SU-DHL-6 (cell line): Measurements from ENCODE around the gene CATSPERZ.
A peak's percentile ranks its signal among the peaks of the same experiment; 100 is the strongest.

Experiments used
- H2AFZ ChIP-seq: fragments of 200-600 bp; sonication (generic); 2 replicates; pipeline ENCODE4 v1.6.1; 2014; ENCODE audit warnings: low read depth, mild to moderate bottlenecking, moderate library complexity, mixed read lengths, antibody characterized with exemption, low read length; ENCODE audit not compliant: severe bottlenecking
- H3F3A ChIP-seq: fragments of 200-600 bp; shearing (Covaris generic); 2 replicates; pipeline ENCODE4 v1.6.0; 2016; ENCODE audit warnings: antibody characterized with exemption, mild to moderate bottlenecking; ENCODE audit not compliant: insufficient read depth
- H3K27ac ChIP-seq: fragments of 200-600 bp; sonication (generic); 2 replicates; pipeline ENCODE4 v1.5.1; 2016; ENCODE audit warnings: low read depth, mild to moderate bottlenecking, low read length, moderate library complexity, mixed read lengths
- H3K27me3 ChIP-seq: fragments of 200-600 bp; sonication (generic), shearing (Covaris generic); 2 replicates; pipeline ENCODE4 v1.6.0; 2014; ENCODE audit warnings: mild to moderate bottlenecking, low read length
- H3K36me3 ChIP-seq: fragments of 200-600 bp; sonication (generic); 2 replicates; pipeline ENCODE4 v1.6.1; 2014; ENCODE audit warnings: mild to moderate bottlenecking, low read length, mixed read lengths
- H3K4me2 ChIP-seq: fragments of 300-600, 200-600 bp; shearing (Covaris generic), sonication (generic); 2 replicates; pipeline ENCODE4 v1.6.0; 2014; ENCODE audit warnings: low read length, low read depth, mild to moderate bottlenecking; ENCODE audit not compliant: poor library complexity, severe bottlenecking
- H3K4me3 ChIP-seq: fragments of 200-600 bp; sonication (generic); 2 replicates; pipeline ENCODE4 v1.5.1; 2014; ENCODE audit warnings: antibody characterized with exemption, low read length, mild to moderate bottlenecking, mixed read lengths; ENCODE audit not compliant: insufficient read depth, poor library complexity, severe bottlenecking
- H3K79me2 ChIP-seq: fragments of 200-600 bp; sonication (generic); 2 replicates; pipeline ENCODE4 v1.6.1; 2014; ENCODE audit warnings: mild to moderate bottlenecking, low read length, moderate library complexity; ENCODE audit not compliant: insufficient read depth
- H3K9ac ChIP-seq: fragments of 200-600 bp; sonication (generic); 2 replicates; pipeline ENCODE4 v1.7.0; 2014; ENCODE audit warnings: mild to moderate bottlenecking, low read length
- H3K9me2 ChIP-seq: fragments of 200-600 bp; sonication (generic); replicated peaks from 2 replicates; pipeline ENCODE4 v1.6.1; 2014; ENCODE audit warnings: low read length; ENCODE audit not compliant: insufficient read depth
- H3K9me3 ChIP-seq: fragments of 200-600 bp; sonication (generic); 2 replicates; pipeline ENCODE4 v1.6.1; 2014; ENCODE audit warnings: low read length, mixed read lengths; ENCODE audit not compliant: insufficient read depth
- H4K20me1 ChIP-seq: fragments of 200-600 bp; sonication (generic); 2 replicates; pipeline ENCODE4 v1.6.1; 2014; ENCODE audit warnings: low read depth, mild to moderate bottlenecking, antibody characterized with exemption, low read length, moderate library complexity, mixed read lengths
- CTCF ChIP-seq: fragments of 200-600 bp; sonication (generic); IDR thresholded peaks from one replicate; pipeline ENCODE4 v1.5.1; 2017; ENCODE audit warnings: antibody characterized with exemption, mild to moderate bottlenecking, low read length, moderate library complexity; ENCODE audit not compliant: insufficient read depth, poor library complexity, severe bottlenecking
- EZH2phosphoT487 ChIP-seq: fragments of 200-600 bp; sonication (generic), shearing (Covaris generic); conservative IDR thresholded peaks from 2 replicates; pipeline ENCODE4 v1.6.1; 2018; ENCODE audit warnings: mild to moderate bottlenecking, antibody characterized with exemption, low read length, moderate library complexity, mixed read lengths

Gene CATSPERZ

GRCh38 chr11:64284048-64284961, 15.9 kb upstream of the CATSPERZ start, which contains the start of gene BAD:
TSS of gene BAD (minus strand) at chr11:64284665. CDS start at chr11:64284368, 297 bp downstream.
- peak within 1 kb of the TSS; percentile 84 for H3K4me3 ChIP-seq
- TF ChIP-seq EZH2phosphoT487 (no peak), CTCF (no peak)
- H3K79me2 ChIP-seq: 0 out of 2 replicates have a peak, but pooled peaks cover 4% of the 10 kb centered on the region
- H3F3A ChIP-seq: peaks cover 4% of the 10 kb centered on the region; the same call in 1 of the 2 replicates
- peak within 1 kb of the TSS; percentile 88 for H2AFZ ChIP-seq
- H3K27me3 ChIP-seq: no peaks in the 10 kb centered on the region
- no peaks in the 10 kb centered on the region for H3K9me2 ChIP-seq
- no peaks in the 10 kb centered on the region for H3K36me3 ChIP-seq
- no peaks in the 10 kb centered on the region for H4K20me1 ChIP-seq
- no peaks in the 10 kb centered on the region for H3K9me3 ChIP-seq
- H3K4me2 ChIP-seq: peak within 1 kb of the TSS; percentile 99
- H3K27ac ChIP-seq: peak within 1 kb of the TSS; percentile 92
- H3K9ac ChIP-seq: peak within 1 kb of the TSS; percentile 95

GRCh38 chr11:64284962-64285884, 14.9 kb upstream of the CATSPERZ start, which contains the start of gene GPR137:
TSS of gene GPR137 (plus strand) at chr11:64285848. CDS start at chr11:64286525, 677 bp downstream.
- peak within 1 kb of the TSS; percentile 92 for H3K27ac ChIP-seq
- peak within 1 kb of the TSS; percentile 88 for H2AFZ ChIP-seq

More at GRCh38 chr11:64284962-64285884, 14.9 kb upstream of the CATSPERZ start, which contains the start of gene GPR137:
- TF ChIP-seq EZH2phosphoT487 (no peak), CTCF (no peak)
- Histone ChIP-seq H3K27me3 (no peaks in the 10 kb centered on the region), H3K36me3 (no peaks in the 10 kb centered on the region), H3K9me2 (no peaks in the 10 kb centered on the region), H3K9me3 (no peaks in the 10 kb centered on the region), H3K4me2 (peak within 1 kb of the TSS; percentile 99), H3K9ac (peak within 1 kb of the TSS; percentile 95), H3K4me3 (peak within 1 kb of the TSS; percentile 84), H3K79me2 (0 out of 2 replicates have a peak, but pooled peaks cover 4% of the 10 kb centered on the region), H4K20me1 (no peaks in the 10 kb centered on the region), H3F3A (peaks cover 4% of the 10 kb centered on the region; the same call in 1 of the 2 replicates)
